GM18861 (cell line): Measurements from ENCODE around the gene CABP1.

Source experiments
- ATAC-seq: cut with Tn5 transposase; IDR thresholded peaks from one replicate; pipeline ENCODE4 v1.9.1; 2021; ENCODE audit not compliant: unreplicated experiment

CABP1 gene

GRCh38 chr12:120690083-120690450, 49.6 kb downstream of the CABP1 start:
- no peak for ATAC-seq

- no peak for ATAC-seq
Measured at GRCh38 chr12:120690978-120691377, 50.6 kb downstream of the CABP1 start.

GRCh38 chr12:120692524-120693033, 52.2 kb downstream of the CABP1 start:
- no peak for ATAC-seq

GRCh38 chr12:120693848-120694247, 53.4 kb downstream of the CABP1 start:
- no peak for ATAC-seq

- ATAC-seq, result no peak
Measured at GRCh38 chr12:120696626-120697025, 56.2 kb downstream of the CABP1 start.

- no peak for ATAC-seq
Measured at GRCh38 chr12:120697344-120697743, 56.9 kb downstream of the CABP1 start.

- no peak for ATAC-seq
Measured at GRCh38 chr12:120698665-120699064, 58.2 kb downstream of the CABP1 start.

GRCh38 chr12:120699553-120699952, 59.1 kb downstream of the CABP1 start:
- no peak for ATAC-seq

- no peak for ATAC-seq
Measured at GRCh38 chr12:120700886-120701285, 60.5 kb downstream of the CABP1 start.

GRCh38 chr12:120702637-120703036, 62.2 kb downstream of the CABP1 start:
- no peak for ATAC-seq

- ATAC-seq, result no peak
Measured at GRCh38 chr12:120703311-120703942, 63.0 kb downstream of the CABP1 start.

GRCh38 chr12:120705618-120706017, 65.2 kb downstream of the CABP1 start:
- no peak for ATAC-seq

GRCh38 chr12:120706029-120706428, 65.6 kb downstream of the CABP1 start:
- ATAC-seq, result no peak

GRCh38 chr12:120708651-120709050, 68.2 kb downstream of the CABP1 start:
- no peak for ATAC-seq

GRCh38 chr12:120710031-120710804, 69.8 kb downstream of the CABP1 start, which contains the start of gene UNC119B:
TSS of gene UNC119B (plus strand) at chr12:120710458. CDS start at chr12:120710475, 17 bp downstream.
- ATAC-seq, result no peak

GRCh38 chr12:120710805-120711296, 70.4 kb downstream of the CABP1 start:
- no peak for ATAC-seq

GRCh38 chr12:120711411-120711810, 71.0 kb downstream of the CABP1 start:
- ATAC-seq, result no peak

- no peak for ATAC-seq
Measured at GRCh38 chr12:120712610-120713009, 72.2 kb downstream of the CABP1 start.

- no peak for ATAC-seq
Measured at GRCh38 chr12:120713861-120714482, 73.5 kb downstream of the CABP1 start.
